K562 (cell line): ENCODE results near the gene C17orf78. TPM values are rescaled to one million over a fixed set of nuclear protein-coding genes. Genes with fewer than 3 reads are reported as not detected.
A peak's percentile ranks its signal among the peaks of the same experiment; 100 is the strongest.

Source experiments
- ESRRB ChIP-seq: fragments of 250-450 bp; sonication (Bioruptor Pico); IDR thresholded peaks from 2 replicates; pipeline ENCODE4 v1.5.0; 2020; ENCODE audit warnings: mild to moderate bottlenecking, moderate library complexity, borderline replicate concordance
- HLTF ChIP-seq: fragments of 450-650 bp; IDR thresholded peaks from 2 replicates; pipeline ENCODE4 v1.6.1; 2016
- NRF1 ChIP-seq, 2 experiments: fragments of 450-650 bp; IDR thresholded peaks in 1 of 2; conservative IDR thresholded peaks in 1 of 2; 2 replicates each; pipeline ENCODE4 v1.6.1; 2014; ENCODE audit warnings: mild to moderate bottlenecking in 2 of 2
- TCF3 ChIP-seq: sonication (generic); formaldehyde crosslinking; IDR thresholded peaks from 2 replicates; pipeline ENCODE4 v1.4.0; 2020; ENCODE audit warnings: mild to moderate bottlenecking, missing genetic modification reagents
- polyA plus RNA-seq, 8 experiments: library from polyadenylated mRNA; depleted of rRNA in 4 of 8; stranded (reverse) in 5 of 8; unstranded in 3 of 8; fragments of >200 nt; fragmentation: Nextera tagmentation in 2 of 8; fragmentation: Illumina TruSeq in 1 of 8; extraction: Ambion mirVana in 2 of 8; extraction: Trizol in 1 of 8; gene quantifications; 2 replicates each; pipeline versions ENCODE4 v1.2.1 to v1.2.3, GENCODE V29; 2011 to 2014; ENCODE audit warnings: inconsistent platforms in 1 of 8, missing spikeins in 1 of 8
- total RNA-seq, 7 experiments: library from RNA; depleted of rRNA in 6 of 7; stranded (reverse); fragments of >200 nt in 6 of 7; fragmentation: Illumina TruSeq in 2 of 7; extraction: Trizol in 2 of 7; gene quantifications; 2 replicates each; pipeline versions ENCODE4 v1.2.1 to v1.2.3, GENCODE V29; 2011 to 2021; ENCODE audit warnings: low replicate concordance in 1 of 7
- TF ChIP-seq, protein P1 (sequence below): fragments of 450-650 bp; IDR thresholded peaks from 2 replicates; pipeline ENCODE4 v1.6.1; 2017; ENCODE audit warnings: antibody characterized with exemption, mild to moderate bottlenecking
- TF ChIP-seq, protein P2 (sequence below): sonication (generic); formaldehyde crosslinking; IDR thresholded peaks from 2 replicates; pipeline ENCODE4 v1.8.0; 2022; ENCODE audit warnings: mild to moderate bottlenecking, missing genetic modification reagents, borderline replicate concordance

Gene C17orf78
- total and polyA plus RNA-seq, 9 of the 15 experiments (the other 6 are each of a cell fraction or from before 2014, with no cell fraction given) = not detected

DNA sequence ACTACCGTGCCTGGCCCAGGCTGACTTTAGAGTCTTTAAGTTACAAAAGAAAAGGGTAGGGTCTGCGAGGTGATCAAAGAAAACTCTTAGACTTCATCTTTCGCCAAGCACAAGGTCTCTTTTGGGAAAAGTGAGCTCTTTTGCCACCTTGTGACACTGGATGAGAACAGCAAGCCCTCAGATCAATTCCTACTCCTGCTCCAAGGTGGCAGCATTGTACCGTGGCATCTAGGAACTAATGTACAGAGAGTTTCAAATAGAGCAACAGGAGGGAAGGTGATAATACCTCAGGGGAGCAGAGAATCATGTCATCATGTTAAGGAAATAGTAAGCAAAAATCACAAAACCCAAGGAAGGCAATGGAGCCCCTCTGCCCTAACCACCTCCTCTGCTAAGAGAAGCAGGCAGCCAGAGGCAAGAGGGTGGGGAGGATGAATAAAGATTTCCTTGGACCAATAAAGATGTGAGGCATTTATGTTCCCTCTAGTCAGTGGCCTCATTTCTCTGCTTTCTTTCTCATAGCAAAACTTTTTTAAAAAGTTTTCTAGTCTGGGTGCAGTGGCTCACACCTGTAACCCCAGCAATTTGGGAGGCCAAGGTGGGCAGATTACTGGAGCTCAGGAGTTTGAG, 2.1 kb upstream of the C17orf78 start (continued):
- TF ChIP-seq, protein P1, sequence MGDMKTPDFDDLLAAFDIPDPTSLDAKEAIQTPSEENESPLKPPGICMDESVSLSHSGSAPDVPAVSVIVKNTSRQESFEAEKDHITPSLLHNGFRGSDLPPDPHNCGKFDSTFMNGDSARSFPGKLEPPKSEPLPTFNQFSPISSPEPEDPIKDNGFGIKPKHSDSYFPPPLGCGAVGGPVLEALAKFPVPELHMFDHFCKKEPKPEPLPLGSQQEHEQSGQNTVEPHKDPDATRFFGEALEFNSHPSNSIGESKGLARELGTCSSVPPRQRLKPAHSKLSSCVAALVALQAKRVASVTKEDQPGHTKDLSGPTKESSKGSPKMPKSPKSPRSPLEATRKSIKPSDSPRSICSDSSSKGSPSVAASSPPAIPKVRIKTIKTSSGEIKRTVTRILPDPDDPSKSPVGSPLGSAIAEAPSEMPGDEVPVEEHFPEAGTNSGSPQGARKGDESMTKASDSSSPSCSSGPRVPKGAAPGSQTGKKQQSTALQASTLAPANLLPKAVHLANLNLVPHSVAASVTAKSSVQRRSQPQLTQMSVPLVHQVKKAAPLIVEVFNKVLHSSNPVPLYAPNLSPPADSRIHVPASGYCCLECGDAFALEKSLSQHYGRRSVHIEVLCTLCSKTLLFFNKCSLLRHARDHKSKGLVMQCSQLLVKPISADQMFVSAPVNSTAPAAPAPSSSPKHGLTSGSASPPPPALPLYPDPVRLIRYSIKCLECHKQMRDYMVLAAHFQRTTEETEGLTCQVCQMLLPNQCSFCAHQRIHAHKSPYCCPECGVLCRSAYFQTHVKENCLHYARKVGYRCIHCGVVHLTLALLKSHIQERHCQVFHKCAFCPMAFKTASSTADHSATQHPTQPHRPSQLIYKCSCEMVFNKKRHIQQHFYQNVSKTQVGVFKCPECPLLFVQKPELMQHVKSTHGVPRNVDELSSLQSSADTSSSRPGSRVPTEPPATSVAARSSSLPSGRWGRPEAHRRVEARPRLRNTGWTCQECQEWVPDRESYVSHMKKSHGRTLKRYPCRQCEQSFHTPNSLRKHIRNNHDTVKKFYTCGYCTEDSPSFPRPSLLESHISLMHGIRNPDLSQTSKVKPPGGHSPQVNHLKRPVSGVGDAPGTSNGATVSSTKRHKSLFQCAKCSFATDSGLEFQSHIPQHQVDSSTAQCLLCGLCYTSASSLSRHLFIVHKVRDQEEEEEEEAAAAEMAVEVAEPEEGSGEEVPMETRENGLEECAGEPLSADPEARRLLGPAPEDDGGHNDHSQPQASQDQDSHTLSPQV = peak; percentile 46; the same call in 1 of the 2 replicates
- TF ChIP-seq ESRRB (CRISPR knock-in tag) (no peak), HLTF (0 out of 2 replicates have a peak, but pooled peaks have one; percentile 28), TCF3 (CRISPR knock-in tag) (no peak), NRF1 (conservative IDR thresholded peaks at IDR 0.05 in 1 of 2, IDR thresholded peaks at IDR 0.05 in 1 of 2) (0 out of 4 replicates have a peak, but pooled peaks of 1 of the 2 experiments have one; percentile 9)
- TF ChIP-seq, protein P2, sequence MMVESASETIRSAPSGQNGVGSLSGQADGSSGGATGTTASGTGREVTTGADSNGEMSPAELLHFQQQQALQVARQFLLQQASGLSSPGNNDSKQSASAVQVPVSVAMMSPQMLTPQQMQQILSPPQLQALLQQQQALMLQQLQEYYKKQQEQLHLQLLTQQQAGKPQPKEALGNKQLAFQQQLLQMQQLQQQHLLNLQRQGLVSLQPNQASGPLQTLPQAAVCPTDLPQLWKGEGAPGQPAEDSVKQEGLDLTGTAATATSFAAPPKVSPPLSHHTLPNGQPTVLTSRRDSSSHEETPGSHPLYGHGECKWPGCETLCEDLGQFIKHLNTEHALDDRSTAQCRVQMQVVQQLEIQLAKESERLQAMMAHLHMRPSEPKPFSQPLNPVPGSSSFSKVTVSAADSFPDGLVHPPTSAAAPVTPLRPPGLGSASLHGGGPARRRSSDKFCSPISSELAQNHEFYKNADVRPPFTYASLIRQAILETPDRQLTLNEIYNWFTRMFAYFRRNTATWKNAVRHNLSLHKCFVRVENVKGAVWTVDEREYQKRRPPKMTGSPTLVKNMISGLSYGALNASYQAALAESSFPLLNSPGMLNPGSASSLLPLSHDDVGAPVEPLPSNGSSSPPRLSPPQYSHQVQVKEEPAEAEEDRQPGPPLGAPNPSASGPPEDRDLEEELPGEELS (CRISPR knock-in tag) = no peak
